HG02970 (cell line): ENCODE measurements around the gene MACROD2.
"Not testable (repeated sequence)": the region's sequence is repeated elsewhere in the genome, so short reads cannot be mapped to it uniquely, and the experiment has no call there.

ENCODE experiments used
- ATAC-seq: cut with Tn5 transposase; IDR thresholded peaks from one replicate; pipeline ENCODE4 v1.9.1; 2021; ENCODE audit warnings: mild to moderate bottlenecking, moderate library complexity, moderate number of reproducible peaks; ENCODE audit not compliant: unreplicated experiment, low FRiP score

The MACROD2 gene

DNA sequence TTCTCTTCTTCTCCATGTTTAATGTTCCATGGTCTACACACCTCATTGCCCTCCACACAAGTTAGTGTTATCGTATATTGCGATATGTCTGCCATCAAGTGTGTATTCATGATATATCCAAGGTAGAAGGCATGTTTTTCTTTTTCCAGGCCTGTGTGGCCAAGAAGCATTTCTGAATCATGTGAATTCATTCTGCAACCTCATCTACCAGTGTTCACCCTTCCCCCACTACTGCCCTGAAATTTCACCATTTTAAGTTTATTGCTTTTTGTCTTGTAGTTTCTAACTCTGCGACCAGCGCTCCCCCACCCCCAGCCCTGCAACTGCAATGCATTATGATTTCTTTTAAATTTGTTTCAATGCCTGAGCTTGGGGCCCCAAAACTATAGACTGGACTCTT, 960.1 kb downstream of the MACROD2 start:
- ATAC-seq, result no peak

DNA sequence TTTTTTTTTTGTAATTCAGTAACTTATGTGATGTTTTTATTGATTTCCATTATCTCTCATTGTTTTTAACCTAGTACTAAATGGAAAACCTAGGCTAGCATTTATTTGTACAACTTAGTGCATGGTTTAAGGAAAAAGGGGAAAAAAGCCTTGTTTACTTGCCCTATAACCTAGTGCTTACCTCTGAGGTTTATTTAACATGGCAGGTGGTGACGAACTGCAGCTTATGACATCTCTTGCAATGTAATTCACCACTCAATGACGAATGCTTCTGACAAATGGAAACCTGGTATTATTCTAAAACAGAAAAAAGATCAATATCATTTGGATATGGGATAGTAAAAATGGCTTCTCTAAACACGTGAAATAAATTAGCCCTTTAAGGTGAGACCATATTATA, 960.7 kb downstream of the MACROD2 start:
- no peak for ATAC-seq

DNA sequence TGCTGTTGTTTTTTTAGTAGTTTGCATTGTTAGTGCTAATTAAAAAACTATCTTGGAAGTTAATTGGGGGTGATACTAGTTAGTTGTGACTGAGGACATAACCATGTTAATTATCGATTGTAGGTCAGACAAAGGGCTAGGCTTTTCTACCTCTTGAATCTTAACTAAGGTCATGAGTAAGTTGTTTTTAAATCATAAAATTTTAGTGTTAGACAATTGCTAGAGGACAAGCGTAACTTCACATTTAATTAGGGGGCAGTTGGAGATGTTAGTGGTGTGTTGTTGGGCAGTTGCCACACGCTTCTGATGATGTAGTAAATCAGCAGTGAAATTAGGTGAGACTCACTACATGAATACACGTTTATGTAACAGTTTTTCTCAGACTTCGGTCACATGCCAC, 961.2 kb downstream of the MACROD2 start:
- ATAC-seq, result no peak

DNA sequence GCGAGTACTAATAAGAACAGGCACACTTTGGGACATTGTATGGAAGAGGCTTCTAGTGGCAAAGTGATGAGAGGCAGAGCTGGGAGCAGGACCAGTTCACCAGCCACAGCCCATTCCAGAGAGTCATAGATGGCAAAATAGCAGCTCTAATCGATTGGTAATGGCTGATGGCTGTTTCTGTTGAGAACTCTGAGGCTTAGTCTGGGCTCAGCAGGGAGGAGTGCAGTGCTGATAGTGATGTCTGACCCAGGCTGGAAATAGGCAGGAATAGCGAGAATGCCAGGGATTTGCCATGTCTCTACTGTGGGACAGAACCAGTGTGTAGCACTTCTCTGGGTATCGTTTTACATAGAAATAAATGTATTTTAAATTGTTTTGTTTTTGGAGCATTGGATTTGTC, 962.1 kb downstream of the MACROD2 start:
- no peak for ATAC-seq

DNA sequence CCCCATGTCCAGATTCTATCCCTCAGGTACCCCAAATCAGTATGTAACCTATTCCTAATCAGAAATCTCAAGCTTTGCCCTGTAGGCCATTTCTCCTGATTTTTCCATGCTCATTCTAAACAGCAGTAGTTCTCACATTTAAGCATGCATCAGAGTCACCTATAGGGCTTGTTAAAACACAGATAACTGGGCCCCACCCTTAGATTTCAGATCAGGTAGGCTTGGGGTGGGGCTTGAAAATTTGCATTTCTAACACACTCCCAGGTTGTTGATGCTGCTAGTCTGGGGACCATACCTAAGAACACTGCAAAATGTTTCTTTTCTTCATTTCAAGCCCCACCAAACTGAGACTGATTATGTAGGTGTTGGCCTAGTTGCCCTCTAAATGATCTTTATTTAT, 963.3 kb downstream of the MACROD2 start:
- ATAC-seq, result no peak

DNA sequence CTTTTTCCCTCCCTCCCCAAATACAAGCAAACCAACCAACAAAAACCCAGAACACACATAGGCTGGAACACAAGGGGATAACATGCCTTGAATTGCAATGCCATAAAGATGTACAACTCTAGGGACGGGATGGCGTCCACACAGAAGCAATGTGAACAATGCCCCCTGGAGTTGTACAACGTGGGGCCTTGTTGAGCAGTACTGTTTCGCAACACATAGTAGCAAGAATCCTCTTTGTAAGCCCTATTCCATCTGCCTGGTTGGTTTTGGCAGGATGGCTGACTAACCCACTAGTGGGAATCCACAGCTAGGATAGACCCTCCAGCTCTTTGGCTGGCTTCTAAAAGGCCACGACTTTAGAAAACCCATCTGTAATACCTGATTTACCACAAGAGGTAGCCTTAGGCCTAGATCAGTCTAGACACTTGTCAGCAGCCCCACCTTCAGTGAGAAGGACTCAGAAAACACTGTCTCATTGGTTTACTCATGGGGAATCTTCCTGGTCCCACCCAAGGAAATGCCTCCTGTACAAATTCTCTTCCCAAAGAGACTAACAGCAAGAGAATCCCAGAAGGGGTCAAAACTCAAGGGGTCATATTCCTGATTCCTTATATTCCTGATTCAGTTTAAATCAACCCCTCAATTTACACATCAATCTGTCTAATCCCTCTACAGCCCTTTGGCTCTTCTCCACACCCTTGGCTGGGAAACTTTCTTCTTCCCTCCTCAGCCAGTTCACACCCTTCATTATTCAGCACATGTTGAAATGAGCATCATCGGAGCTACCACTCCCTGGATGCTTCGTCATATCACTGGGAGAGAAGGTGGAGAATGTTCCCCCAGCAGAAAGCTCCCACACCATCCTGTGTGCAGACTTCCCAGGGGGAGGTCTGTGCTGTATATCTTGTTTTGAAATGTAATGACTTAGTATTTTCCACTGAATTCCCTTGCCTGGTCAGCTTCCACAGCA, 964.5 kb downstream of the MACROD2 start:
- ATAC-seq, result no peak

DNA sequence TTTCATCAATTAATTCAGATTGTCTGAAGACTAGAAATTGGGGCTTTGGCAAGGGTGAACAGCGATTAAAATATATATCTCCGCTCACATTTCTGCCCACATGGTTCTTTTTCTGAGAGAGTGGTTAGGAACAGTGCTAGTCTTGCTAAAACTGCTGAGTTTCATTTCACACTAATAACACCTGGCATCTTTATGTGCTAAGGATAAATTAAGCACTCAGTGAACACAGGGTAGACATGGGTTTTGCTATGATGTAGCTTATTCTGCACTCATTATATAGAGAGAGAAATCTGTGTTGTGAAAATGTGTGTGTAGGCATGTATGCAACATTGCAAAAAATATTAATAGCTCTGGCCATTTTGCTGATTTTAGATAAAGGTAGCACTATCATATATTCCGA, 965.5 kb downstream of the MACROD2 start:
- no peak for ATAC-seq

DNA sequence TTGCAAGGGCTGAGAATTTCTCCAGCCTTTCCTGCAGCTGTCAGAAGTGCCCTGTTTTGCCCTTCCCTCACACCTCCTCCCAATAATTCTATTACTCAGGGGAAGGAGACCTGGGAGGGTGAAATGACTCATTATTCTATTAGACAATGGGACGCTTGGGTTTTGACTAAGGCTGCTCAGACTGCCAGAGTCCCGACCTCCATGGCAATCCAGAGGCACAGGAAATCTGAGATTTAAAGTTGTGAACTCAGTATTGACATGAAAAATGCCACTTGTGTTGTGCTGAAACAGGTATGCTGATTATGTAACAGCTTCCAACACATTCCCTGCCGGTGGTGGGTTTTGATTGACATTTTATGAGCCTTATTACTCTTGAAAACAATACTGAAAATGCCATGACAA, 967.9 kb downstream of the MACROD2 start:
- no peak for ATAC-seq

DNA sequence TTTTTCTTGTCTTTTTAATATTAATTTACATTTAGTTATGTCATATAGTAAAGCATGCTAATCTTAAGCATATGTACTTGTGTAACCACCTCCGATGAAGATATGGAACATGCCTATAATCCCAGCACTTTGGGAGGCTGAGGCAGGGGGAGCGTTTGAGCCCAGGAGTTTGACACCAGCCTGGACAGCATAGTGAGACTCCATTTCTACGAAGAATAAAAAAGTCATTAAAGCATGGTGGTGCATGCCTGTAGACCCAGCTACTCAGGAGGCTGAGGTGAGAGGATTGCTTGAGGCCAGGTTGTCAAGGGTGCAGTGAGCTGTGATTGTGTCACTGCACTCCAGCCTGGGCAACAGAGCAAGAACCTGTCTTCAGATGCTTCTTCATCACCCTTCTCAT, 970.9 kb downstream of the MACROD2 start:
- ATAC-seq, result no peak

DNA sequence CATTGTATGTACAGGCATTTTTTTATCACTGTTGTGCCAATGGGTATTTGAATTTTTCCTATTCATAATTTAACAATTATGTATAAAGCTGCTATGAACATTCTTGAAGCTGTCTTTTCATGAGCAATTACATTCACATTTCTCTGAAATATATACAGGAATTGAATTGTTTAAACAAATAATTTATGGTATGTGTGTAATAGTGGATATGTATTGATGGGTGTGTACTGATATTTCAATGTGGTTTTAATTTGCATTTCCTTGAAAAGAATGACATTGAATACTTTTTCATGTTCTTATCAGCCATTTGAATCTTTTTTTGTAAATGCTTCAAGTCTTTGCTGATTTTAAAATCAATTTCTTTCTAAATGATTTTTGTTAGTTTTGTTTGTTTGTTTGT, 971.5 kb downstream of the MACROD2 start:
- no peak for ATAC-seq

DNA sequence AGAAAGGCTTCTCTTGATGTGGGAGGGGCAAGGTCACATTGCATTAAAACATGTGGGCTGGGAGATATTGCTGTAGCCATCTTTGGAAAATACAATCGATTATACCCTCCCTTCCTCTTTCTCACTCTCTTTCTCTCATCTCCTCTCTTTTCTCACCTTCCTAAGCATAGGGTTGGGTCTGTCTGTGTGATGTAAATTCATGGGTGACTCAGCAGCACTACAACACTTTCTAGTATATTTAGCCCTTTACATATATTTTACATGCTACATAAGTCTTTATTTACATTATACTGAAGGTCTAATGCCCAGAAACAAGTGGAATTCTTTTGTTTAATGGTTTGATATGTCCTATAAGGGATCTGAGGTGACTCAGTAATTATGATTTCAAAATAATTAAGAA, 976.9 kb downstream of the MACROD2 start:
- no peak for ATAC-seq

DNA sequence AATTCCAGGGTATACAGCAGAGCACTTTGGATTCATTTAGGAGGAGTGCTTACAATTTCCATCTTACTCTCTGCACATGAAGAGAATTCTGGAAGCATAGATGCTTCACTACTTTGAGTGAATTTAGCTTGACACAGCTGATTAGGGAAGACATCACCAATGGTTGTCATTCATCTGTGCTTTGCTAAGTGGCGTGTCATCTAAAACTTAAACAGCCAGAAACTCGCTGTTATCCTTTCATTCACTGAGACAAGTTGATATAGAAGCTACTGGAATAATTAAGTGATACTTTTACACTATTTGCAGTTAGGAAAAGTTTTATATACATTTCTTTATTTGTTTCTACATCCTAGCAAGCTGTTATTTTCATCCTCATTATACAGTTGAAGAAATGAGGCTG, 977.4 kb downstream of the MACROD2 start:
- ATAC-seq, result no peak

DNA sequence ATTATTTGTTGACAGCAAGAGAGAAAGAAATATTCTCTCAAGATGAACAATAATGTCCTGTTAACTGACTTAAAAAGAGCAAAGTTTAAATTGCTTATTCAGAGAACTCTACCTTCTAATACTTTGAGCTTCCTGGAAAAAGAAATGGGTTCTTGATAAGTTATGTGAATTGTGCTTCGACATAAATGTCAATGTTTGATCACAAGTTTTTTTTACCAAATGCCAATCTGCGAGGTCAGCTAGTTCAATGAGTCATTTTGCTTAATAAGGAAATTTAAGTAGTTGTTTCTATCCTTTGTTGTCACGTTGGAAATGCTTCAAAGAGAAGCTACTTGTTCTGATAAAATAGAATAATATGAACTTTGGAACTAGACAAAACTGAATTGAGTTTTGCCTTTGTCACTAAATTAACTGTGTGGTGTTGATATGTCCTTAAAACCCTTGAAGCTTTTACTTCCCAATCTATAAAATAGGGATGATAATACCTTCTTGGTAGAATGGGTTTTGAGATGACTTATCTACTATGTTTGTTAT, 984.2 kb downstream of the MACROD2 start:
- no peak for ATAC-seq

DNA sequence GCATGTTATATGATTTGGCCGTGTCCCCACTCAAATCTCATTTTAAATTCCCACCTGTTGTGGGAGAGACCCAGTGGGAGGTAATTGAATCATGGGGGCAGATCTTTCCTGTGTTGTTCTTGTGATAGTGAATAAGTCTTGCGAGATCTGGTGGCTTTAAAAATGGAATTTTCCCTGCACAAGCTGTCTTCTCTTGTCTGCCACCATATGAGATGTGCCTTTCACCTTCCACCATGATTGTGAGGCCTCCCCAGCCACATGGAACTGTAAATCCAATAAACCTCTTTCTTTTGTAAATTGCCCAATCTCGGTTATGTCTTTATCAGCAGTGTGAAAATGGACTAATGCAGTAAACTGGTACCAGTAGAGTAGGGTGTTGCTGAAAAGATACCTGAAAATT, 986.2 kb downstream of the MACROD2 start:
- ATAC-seq, result not testable (repeated sequence)

DNA sequence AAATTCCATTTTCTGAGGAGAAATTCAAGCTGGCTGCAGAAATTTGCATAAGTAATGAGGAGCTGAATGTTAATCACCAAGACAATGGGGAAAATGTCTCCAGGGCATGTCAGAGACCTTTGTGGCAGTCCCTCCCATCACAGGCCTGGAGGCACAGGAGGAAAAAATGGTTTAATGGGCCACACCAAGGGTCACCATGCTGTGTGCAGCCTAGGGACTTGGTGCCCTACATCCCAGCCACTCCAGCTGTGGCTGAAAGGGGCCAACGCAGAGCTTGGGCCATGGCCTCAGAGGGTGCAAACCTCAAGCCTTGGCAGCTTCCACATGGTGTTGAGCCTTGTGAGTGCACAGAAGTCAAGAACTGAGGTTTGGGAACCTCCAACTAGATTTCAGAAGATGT, 987.0 kb downstream of the MACROD2 start:
- ATAC-seq, result not testable (repeated sequence)

DNA sequence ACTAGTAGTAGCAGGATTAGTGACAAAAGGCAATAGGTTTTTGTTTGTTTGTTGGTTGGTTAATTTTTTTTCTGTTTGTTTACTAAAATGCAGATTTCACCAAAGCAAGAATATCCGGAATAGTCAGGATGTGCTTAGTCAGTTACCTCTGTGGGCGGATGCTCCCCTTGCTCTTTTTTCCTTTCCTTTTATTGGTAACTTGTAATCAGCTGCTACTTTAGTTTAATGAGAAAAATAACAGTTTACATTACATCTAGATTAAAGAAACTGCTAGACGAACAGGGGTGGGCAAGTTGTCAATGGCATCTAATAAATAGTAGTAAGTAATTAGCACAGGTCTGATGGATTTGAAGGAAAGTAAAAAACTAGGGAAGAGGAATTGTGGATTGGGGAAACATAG, 989.0 kb downstream of the MACROD2 start:
- no peak for ATAC-seq

DNA sequence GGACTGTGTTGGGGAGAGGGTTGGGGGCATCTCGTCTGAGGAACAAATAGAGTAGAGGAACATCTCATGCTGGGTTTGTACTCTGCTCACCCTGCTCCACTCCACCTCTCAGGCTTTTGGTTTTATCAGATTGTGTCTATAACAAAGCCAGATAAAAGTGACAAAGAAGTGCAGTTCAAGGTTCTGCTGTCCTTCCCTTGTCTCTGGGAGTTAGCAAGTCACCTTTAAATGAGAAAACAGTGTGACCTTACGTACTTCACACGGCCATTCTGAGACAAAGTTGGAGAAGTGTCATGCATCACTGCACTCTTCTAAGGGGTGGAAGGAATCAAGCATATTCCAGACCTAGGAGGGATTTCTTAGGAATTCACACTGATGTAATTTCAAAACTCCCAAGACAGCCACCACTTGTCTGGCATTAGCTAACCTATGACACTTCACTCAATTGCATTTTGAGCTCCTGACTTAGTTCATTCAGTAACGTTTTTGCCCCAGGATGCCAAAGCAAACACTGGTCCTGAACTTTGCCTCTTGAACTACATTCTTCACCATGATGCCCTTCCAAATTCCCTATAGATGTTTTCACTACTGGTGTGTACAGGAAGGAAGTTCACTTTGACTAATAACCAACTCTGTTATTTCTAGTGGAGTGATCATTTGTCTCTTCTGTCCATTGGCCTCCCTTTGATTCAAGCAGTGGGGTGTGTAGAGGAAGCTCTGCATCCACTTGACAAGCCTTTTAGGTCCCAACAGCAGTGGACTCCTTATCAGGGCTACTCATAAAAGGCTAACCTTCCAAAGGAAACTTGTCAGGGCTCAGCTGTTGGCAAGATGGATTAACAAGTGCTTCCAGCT, 989.7 kb downstream of the MACROD2 start:
- ATAC-seq, result no peak

DNA sequence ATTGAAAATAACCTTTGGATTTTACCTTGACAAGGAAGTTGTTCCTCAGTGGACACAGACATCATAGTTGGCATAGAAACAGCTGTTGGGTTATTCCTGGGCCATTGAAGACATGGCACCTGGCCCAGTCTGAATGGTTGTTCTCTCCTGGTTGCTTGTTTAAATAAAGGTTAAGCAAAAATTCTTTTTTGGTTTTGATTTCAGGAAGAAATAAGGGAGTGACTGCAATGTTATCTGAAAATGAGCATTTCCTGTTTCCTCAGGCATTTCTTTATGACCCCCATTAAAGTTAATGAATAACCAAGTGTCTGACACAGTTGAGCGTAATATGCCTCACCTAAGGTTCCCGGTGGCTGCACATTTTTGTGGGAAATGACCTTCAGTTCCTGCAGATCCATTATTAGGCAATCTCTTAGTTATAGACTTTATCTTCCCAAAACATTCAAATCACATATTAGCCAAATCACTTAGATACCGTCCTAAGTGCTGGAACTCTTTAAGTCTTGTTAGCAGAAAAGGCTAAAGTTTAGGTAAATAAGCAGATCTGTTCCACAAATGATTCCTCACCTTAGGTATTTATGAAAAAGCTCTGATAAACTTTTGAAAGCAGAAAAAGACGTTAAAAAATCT, 990.8 kb downstream of the MACROD2 start:
- no peak for ATAC-seq

DNA sequence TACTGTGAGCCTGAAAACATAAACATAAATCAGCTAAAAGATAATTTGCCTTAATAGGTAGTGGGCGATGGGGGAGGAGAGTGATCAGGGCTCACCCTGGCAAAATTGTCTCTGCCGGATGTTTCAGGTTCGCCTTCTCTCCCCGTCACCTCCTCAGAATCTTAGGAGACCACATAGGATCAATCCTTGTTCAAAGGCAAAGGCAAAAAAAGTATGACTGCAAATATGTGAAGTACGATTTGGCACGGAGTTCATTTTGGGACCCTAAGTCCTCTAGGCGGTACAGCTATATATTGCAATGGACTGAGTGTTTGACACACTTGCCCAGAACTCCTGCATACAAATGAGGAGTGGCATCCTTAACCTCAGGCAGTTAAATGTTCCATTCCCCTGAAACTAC, 991.3 kb downstream of the MACROD2 start:
- ATAC-seq, result no peak

DNA sequence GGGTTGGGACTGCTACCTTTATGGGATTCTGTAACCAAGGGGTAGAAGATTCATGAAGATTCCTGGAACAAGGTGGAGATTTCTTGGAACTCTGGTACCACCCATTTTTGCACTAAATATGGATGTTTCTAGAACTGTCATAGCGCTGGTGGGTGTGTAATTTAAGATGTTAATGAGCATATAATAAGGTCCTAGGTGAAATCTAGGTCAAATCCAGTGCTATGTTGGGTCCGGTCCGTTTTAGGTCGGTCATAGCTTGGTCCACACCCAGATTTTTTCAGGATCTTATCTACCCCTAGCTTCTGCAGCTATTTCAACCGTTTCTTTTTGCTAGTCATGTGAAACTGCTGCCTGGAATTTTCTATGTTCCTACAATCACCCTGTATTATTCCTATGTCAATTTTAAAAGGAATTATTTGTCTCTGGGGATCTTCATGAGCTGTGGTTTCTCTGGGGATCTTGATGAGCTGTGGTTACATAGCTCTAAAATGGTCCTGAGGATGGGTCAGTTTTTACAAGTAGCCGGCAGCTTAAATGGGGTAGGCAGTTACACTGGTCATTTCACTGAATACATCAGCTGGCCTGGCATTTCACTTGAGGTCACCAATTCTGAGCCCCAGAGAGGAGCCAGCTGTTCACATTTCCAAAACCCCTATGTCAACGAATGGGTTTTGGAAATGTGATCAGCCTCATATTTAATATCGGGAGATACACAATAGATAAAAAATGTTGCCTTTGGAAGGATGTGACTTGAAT, 994.4 kb downstream of the MACROD2 start:
- ATAC-seq, result no peak
